Breast epithelium (tissue), 4 donors: ENCODE results near the gene IQGAP2. TPM values are rescaled to one million over a fixed set of nuclear protein-coding genes. Genes with fewer than 3 reads are reported as not detected.

Experiments
- DNase-seq, 2 donors: peaks; one replicate each; pipeline ENCODE4 v3.0.0-alpha.2; 2019; ENCODE audit warnings: low spot score in 2 of 2
- H3K27ac ChIP-seq, 2 donors: fragments of 200-600 bp; sonication (generic) in 1 of 2; one replicate each; pipeline ENCODE4 v1.5.1; 2016 to 2019; ENCODE audit warnings: mild to moderate bottlenecking in 1 of 2
- H3K27me3 ChIP-seq, 2 donors: fragments of 200-600 bp; sonication (generic) in 1 of 2; one replicate each; pipeline versions ENCODE4 v1.5.1 to v1.6.0; 2017 to 2019; ENCODE audit warnings: control low read depth in 1 of 2, mild to moderate bottlenecking in 1 of 2
- H3K36me3 ChIP-seq: fragments of 200-600 bp; one replicate; pipeline ENCODE4 v1.5.1; 2019
- H3K4me1 ChIP-seq, 2 donors: fragments of 200-600 bp; sonication (generic); one replicate each; pipeline ENCODE4 v1.5.1; 2016 to 2019; ENCODE audit warnings: control low read depth in 1 of 2
- H3K4me3 ChIP-seq, 3 donors: fragments of 200-600 bp; sonication (generic); 1 replicate in 2 of 3; 2 replicates in 1 of 3; pipeline ENCODE4 v1.5.1; 2016 to 2019; ENCODE audit warnings: mild to moderate bottlenecking in 3 of 3, moderate library complexity in 2 of 3
- H3K9me3 ChIP-seq, 2 donors: fragments of 200-600 bp; sonication (generic) in 1 of 2; one replicate each; pipeline ENCODE4 v1.5.1; 2016 to 2019; ENCODE audit warnings: control low read depth in 1 of 2
- POLR2A ChIP-seq: fragments of 450-650 bp; IDR thresholded peaks from one replicate; pipeline ENCODE4 v1.6.1; 2016; ENCODE audit warnings: antibody characterized with exemption, mild to moderate bottlenecking, moderate library complexity
- POLR2AphosphoS5 ChIP-seq, 3 donors: sonication (generic); formaldehyde crosslinking; IDR thresholded peaks; one replicate each; pipeline ENCODE4 v1.6.1; 2017; ENCODE audit warnings: antibody characterized with exemption in 3 of 3
- intact Hi-C: fragments of 100-400 bp; cut with DNase I; formaldehyde crosslinking; loops from one replicate; pipeline ENCODE4 v1.15.1; 2023; ENCODE audit warnings: low total_unique reads
- total RNA-seq, 3 donors: library from RNA; depleted of rRNA; stranded (reverse); fragments of >200 nt; gene quantifications; one replicate each; pipeline ENCODE4 v1.1.0, GENCODE V29; 2016
- TF ChIP-seq, protein P1 (sequence below), 3 donors: fragments of 450-650 bp; IDR thresholded peaks; one replicate each; pipeline ENCODE4 v1.5.1; 2016 to 2017; ENCODE audit warnings: antibody characterized with exemption in 3 of 3, mild to moderate bottlenecking in 3 of 3, moderate library complexity in 3 of 3

The IQGAP2 gene
- total RNA-seq, 3 donors from 2014 or later = 31.7 to 70.2 (median 44.6) TPM

DNA sequence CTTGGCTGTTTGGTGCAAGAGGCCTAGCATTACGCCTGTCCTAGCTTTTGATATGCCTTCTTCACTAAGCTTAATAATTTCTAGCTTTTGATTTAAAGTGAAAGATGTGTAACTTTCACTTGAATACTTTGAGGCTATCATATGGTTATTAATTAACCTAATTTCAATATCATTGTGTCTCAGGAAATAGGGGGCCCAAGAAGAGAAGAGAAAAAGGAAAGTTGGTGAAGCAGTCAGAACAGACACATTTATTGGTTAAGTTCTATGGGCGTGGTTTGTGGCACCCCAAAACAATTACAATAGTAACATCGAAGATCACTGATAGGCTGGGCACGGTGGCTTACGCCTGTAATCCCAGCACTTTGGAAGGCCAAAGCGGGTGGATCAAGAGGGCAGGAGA lies 261.0 kb downstream of the IQGAP2 start:
- H3K27ac ChIP-seq = no peak overlapping the region
- no peaks in the 10 kb centered on the region for H3K4me1 ChIP-seq
- no peaks in the 10 kb centered on the region for H3K27me3 ChIP-seq
- no peak for DNase-seq
- no peak for TF ChIP-seq POLR2AphosphoS5 (IDR thresholded peaks at IDR 0.05)
- TF ChIP-seq, protein P1, sequence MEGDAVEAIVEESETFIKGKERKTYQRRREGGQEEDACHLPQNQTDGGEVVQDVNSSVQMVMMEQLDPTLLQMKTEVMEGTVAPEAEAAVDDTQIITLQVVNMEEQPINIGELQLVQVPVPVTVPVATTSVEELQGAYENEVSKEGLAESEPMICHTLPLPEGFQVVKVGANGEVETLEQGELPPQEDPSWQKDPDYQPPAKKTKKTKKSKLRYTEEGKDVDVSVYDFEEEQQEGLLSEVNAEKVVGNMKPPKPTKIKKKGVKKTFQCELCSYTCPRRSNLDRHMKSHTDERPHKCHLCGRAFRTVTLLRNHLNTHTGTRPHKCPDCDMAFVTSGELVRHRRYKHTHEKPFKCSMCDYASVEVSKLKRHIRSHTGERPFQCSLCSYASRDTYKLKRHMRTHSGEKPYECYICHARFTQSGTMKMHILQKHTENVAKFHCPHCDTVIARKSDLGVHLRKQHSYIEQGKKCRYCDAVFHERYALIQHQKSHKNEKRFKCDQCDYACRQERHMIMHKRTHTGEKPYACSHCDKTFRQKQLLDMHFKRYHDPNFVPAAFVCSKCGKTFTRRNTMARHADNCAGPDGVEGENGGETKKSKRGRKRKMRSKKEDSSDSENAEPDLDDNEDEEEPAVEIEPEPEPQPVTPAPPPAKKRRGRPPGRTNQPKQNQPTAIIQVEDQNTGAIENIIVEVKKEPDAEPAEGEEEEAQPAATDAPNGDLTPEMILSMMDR (IDR thresholded peaks at IDR 0.05) = no peak
- no peak for TF ChIP-seq POLR2A
- intact Hi-C loops = no loop called here
- no peaks in the 10 kb centered on the region for H3K36me3 ChIP-seq
- no peak overlapping the region for H3K4me3 ChIP-seq
- no peaks in the 10 kb centered on the region for H3K9me3 ChIP-seq

DNA sequence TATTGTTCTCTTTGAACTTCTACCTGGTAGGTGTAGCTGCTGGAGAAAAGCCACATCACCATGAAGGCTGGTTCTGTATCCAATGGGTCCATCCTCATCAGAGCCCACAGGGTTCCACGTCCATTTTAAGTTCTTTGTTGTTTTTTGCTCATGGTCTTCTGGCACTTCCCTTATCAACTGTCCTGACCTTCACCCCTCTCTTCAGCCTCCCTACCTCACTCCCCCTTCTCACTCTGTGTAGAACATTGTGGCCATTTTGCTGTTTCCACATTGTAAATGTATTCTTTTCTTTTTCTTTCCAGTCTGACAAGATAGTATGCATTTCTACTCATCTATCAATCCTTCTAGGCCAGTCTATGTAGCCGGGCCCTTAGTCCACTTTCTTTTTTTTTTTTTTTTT lies 264.4 kb downstream of the IQGAP2 start:
- intact Hi-C loops = no loop called here
- TF ChIP-seq, protein P1 (IDR thresholded peaks at IDR 0.05) = no peak
- no peak for TF ChIP-seq POLR2AphosphoS5 (IDR thresholded peaks at IDR 0.05)
- no peak for TF ChIP-seq POLR2A
- no peaks in the 10 kb centered on the region for H3K27me3 ChIP-seq
- H3K4me1 ChIP-seq = no peaks in the 10 kb centered on the region
- H3K9me3 ChIP-seq = no peaks in the 10 kb centered on the region
- H3K36me3 ChIP-seq = no peaks in the 10 kb centered on the region
- no peak overlapping the region for H3K4me3 ChIP-seq
- DNase-seq = no peak
- H3K27ac ChIP-seq = no peak overlapping the region

DNA sequence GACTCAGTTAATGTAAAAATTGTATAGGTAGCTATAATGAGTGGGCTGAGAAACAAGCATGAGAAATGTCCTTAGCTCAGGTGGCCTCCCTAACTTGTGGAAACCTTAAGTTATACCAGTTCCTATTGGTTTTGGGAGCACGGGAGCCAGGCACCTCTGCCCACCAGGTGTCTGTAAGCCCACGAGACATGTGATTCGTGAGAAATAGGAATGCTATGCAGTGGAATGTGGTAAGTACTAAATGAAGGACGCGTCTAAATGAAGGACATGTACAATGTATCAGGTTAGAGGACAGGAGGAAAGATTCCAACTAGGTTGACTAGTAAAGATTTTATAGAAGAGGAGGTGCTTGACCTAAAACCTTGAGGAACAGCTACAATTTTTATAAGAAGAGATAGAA lies 266.2 kb downstream of the IQGAP2 start:
- H3K27me3 ChIP-seq = no peaks in the 10 kb centered on the region
- no peaks in the 10 kb centered on the region for H3K9me3 ChIP-seq
- no peak overlapping the region for H3K4me3 ChIP-seq
- H3K36me3 ChIP-seq = no peaks in the 10 kb centered on the region
- intact Hi-C loops = no loop called here
- TF ChIP-seq POLR2A (no peak), POLR2AphosphoS5 (IDR thresholded peaks at IDR 0.05) (no peak)
- TF ChIP-seq, protein P1 (IDR thresholded peaks at IDR 0.05) = no peak
- no peak overlapping the region for H3K27ac ChIP-seq
- no peak for DNase-seq
- H3K4me1 ChIP-seq = no peaks in the 10 kb centered on the region

DNA sequence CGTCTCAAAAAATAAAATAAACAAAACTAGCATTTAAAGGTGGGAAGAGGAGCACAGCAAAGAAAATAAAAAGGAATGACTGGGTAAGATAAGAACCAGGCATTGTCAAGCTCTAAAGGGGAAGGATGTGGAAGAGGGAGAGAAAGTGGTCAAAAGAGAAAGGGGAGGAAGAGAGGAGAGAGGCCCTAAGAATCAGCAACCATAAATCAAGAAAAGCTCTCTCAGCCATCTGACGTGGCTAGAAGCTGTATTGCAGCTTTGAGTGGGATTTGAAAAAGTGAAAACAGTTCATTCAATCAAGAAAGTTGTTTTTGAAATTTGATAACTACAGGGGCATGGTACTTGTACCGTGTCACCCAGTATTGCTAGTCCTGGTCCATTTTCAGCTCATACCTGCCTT lies 267.4 kb downstream of the IQGAP2 start:
- Histone ChIP-seq H3K4me1 (no peaks in the 10 kb centered on the region), H3K9me3 (no peaks in the 10 kb centered on the region), H3K27ac (no peak overlapping the region), H3K4me3 (no peak overlapping the region), H3K27me3 (no peaks in the 10 kb centered on the region), H3K36me3 (no peaks in the 10 kb centered on the region)
- no peak for DNase-seq
- TF ChIP-seq, protein P1 (IDR thresholded peaks at IDR 0.05) = no peak
- TF ChIP-seq POLR2AphosphoS5 (IDR thresholded peaks at IDR 0.05) (no peak), POLR2A (no peak)
- intact Hi-C loops = loop anchor here (2.0 kb wide), 1 partner anchor 36 kb away; no protein-coding TSS in a partner anchor

DNA sequence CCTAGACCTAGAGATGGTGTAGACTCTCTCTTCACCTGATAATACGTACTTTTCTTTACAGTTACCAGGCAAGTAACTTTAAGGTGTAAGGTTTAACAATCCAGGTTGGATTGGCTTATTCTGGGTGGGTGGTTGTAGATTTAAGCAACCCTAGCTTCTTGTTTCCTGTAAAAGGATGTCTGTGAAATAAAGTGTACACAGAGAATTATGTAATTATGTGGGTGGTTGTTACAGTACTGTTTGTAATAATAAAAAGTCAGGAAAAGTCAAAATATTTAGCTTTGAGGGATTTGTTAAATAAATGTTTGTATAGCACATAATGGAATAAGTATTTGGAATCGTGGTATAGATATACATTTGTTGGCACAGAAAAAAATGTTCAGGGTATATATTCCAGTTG lies 269.2 kb downstream of the IQGAP2 start:
- no peak overlapping the region for H3K4me3 ChIP-seq
- no peak for DNase-seq
- intact Hi-C loops = no loop called here
- H3K27me3 ChIP-seq = no peaks in the 10 kb centered on the region
- no peak overlapping the region for H3K27ac ChIP-seq
- no peak for TF ChIP-seq POLR2AphosphoS5 (IDR thresholded peaks at IDR 0.05)
- TF ChIP-seq POLR2A = no peak
- TF ChIP-seq, protein P1 (IDR thresholded peaks at IDR 0.05) = no peak
- no peaks in the 10 kb centered on the region for H3K36me3 ChIP-seq
- H3K9me3 ChIP-seq = no peaks in the 10 kb centered on the region
- no peaks in the 10 kb centered on the region for H3K4me1 ChIP-seq
